Esophagus muscularis mucosa (tissue), 4 donors: ENCODE data around the gene ACAA1. TPM values are rescaled to one million over a fixed set of nuclear protein-coding genes. Genes with fewer than 3 reads are reported as not detected.

ENCODE experiments used
- DNase-seq: peaks from one replicate; pipeline ENCODE4 v3.0.0-alpha.2; 2017; ENCODE audit errors: extremely low spot score
- H3K27ac ChIP-seq, 4 donors: fragments of 200-600 bp; sonication (generic); replicated peaks in 1 of 4; 1 replicate in 3 of 4; 2 replicates in 1 of 4; pipeline ENCODE4 v1.5.1; 2016 to 2019; ENCODE audit warnings: mild to moderate bottlenecking in 1 of 4
- H3K27me3 ChIP-seq, 4 donors: fragments of 200-600 bp; sonication (generic); one replicate each; pipeline versions ENCODE4 v1.5.1 to v1.6.0; 2016 to 2019
- H3K36me3 ChIP-seq, 4 donors: fragments of 200-600 bp; sonication (generic); one replicate each; pipeline ENCODE4 v1.5.1; 2016 to 2019
- H3K4me1 ChIP-seq, 4 donors: fragments of 200-600 bp; sonication (generic); one replicate each; pipeline ENCODE4 v1.5.1; 2016 to 2019
- H3K4me3 ChIP-seq, 4 donors: fragments of 200-600 bp; sonication (generic); 1 replicate in 2 of 4; 2 replicates in 2 of 4; pipeline ENCODE4 v1.5.1; 2016 to 2019; ENCODE audit warnings: mild to moderate bottlenecking in 4 of 4, moderate library complexity in 1 of 4
- H3K9me3 ChIP-seq, 4 donors: fragments of 200-600 bp; sonication (generic); 1 replicate in 3 of 4; 2 replicates in 1 of 4; pipeline ENCODE4 v1.5.1; 2016 to 2019
- CTCF ChIP-seq, 3 experiments: fragments of 200-600 bp in 2 of 3; fragments of 450-650 bp in 1 of 3; sonication (generic) in 2 of 3; IDR thresholded peaks; one replicate each; pipeline ENCODE4 v1.5.1; 2017 to 2019; ENCODE audit warnings: antibody characterized with exemption in 3 of 3, mild to moderate bottlenecking in 2 of 3, moderate library complexity in 1 of 3
- EP300 ChIP-seq: sonication (generic); formaldehyde crosslinking; IDR thresholded peaks from one replicate; pipeline ENCODE4 v1.6.1; 2017; ENCODE audit warnings: antibody characterized with exemption
- POLR2A ChIP-seq: fragments of 450-650 bp; IDR thresholded peaks from one replicate; pipeline ENCODE4 v1.6.1; 2017; ENCODE audit warnings: antibody characterized with exemption, moderate library complexity, mild to moderate bottlenecking, low read depth
- POLR2AphosphoS5 ChIP-seq, 2 donors: sonication (generic); formaldehyde crosslinking; IDR thresholded peaks; one replicate each; pipeline ENCODE4 v1.6.1; 2017; ENCODE audit warnings: antibody characterized with exemption in 2 of 2
- WGBS: methylation state at CpG from one replicate; pipeline ENCODE4 v1.1.5; 2018; 5-methylcytosine and 5-hydroxymethylcytosine counted together
- intact Hi-C: fragments of 100-400 bp; cut with DNase I; formaldehyde crosslinking; loops from one replicate; pipeline ENCODE4 v1.15.1; 2023
- total RNA-seq, 4 donors: library from RNA; depleted of rRNA; stranded (reverse); fragments of >200 nt; gene quantifications; one replicate each; pipeline versions ENCODE4 v1.1.0 to v1.2.1, GENCODE V29; 2016

ACAA1 gene
- total RNA-seq, 4 donors from 2014 or later: 31.3 to 49.4 (median 39.1) TPM

- Histone ChIP-seq H3K9me3 (peaks cover 0 to 5% (median 0%) of the 10 kb centered on the region in 4 donors), H3K27ac (no peak overlapping the region), H3K4me3 (no peak overlapping the region), H3K27me3 (no peaks in the 10 kb centered on the region), H3K36me3 (peaks cover 0 to 13% (median 9%) of the 10 kb centered on the region in 4 donors), H3K4me1 (no peaks in the 10 kb centered on the region)
- no peak for DNase-seq
- intact Hi-C loops: no loop called here
- TF ChIP-seq EP300: no peak
- no peak for TF ChIP-seq POLR2A
- TF ChIP-seq POLR2AphosphoS5 (IDR thresholded peaks at IDR 0.05): no peak
- no peak for TF ChIP-seq CTCF (IDR thresholded peaks at IDR 0.05)
- 85% methylated on average over 2 of the region's 2 CpGs for WGBS
Observed at GRCh38 chr3:38146504-38146903, 9.6 kb upstream of the ACAA1 start.

GRCh38 chr3:38143511-38143910 lies 6.6 kb upstream of the ACAA1 start:
- intact Hi-C loops: no loop called here
- H3K27me3 ChIP-seq: no peaks in the 10 kb centered on the region
- no peak for TF ChIP-seq POLR2A
- no peak for TF ChIP-seq EP300
- 90% methylated on average over 1 of the region's 3 CpGs for WGBS
- no peak overlapping the region for H3K4me3 ChIP-seq
- peaks cover 0 to 5% (median 0%) of the 10 kb centered on the region in 4 donors for H3K9me3 ChIP-seq
- peaks cover 0 to 26% (median 18%) of the 10 kb centered on the region in 4 donors for H3K36me3 ChIP-seq
- H3K27ac ChIP-seq: no peak overlapping the region
- H3K4me1 ChIP-seq: peaks cover 10 to 22% (median 20%) of the 10 kb centered on the region in 4 donors
- DNase-seq: no peak

GRCh38 chr3:38142959-38143358 lies 6.0 kb upstream of the ACAA1 start:
- DNase-seq: no peak
- WGBS: 75% methylated on average over 1 of the region's 1 CpG
- no peak for TF ChIP-seq POLR2A
- TF ChIP-seq CTCF (IDR thresholded peaks at IDR 0.05): no peak
- no peak for TF ChIP-seq POLR2AphosphoS5 (IDR thresholded peaks at IDR 0.05)
- no peak for TF ChIP-seq EP300
- Histone ChIP-seq H3K27ac (no peak overlapping the region), H3K36me3 (peaks cover 0 to 26% (median 18%) of the 10 kb centered on the region in 4 donors), H3K27me3 (no peaks in the 10 kb centered on the region), H3K4me1 (peaks cover 13 to 25% (median 24%) of the 10 kb centered on the region in 4 donors), H3K9me3 (peaks cover 0 to 5% (median 0%) of the 10 kb centered on the region in 4 donors), H3K4me3 (no peak overlapping the region)
- intact Hi-C loops: no loop called here

DNA sequence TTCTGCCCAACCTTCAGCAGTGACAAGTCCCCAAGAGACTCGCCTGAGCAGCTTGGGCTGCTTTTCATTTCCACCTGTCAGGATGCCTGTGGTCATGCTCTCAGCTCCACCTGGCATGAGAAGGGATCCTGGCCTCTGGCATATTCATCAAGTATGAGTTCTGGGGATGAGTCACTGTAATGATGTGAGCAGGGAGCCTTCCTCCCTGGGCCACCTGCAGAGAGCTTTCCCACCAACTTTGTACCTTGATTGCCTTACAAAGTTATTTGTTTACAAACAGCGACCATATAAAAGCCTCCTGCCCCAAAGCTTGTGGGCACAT lies 5.0 kb upstream of the ACAA1 start:
- Histone ChIP-seq H3K27me3 (no peaks in the 10 kb centered on the region), H3K36me3 (peaks cover 0 to 26% (median 18%) of the 10 kb centered on the region in 4 donors), H3K9me3 (peaks cover 0 to 1% (median 0%) of the 10 kb centered on the region in 4 donors), H3K4me1 (peaks cover 17 to 31% (median 29%) of the 10 kb centered on the region in 4 donors), H3K4me3 (no peak overlapping the region), H3K27ac (no peak overlapping the region)
- no peak for DNase-seq
- intact Hi-C loops: no loop called here
- WGBS: 92% methylated on average over 2 of the region's 2 CpGs
- TF ChIP-seq CTCF (IDR thresholded peaks at IDR 0.05) (no peak), POLR2AphosphoS5 (IDR thresholded peaks at IDR 0.05) (no peak), POLR2A (no peak), EP300 (no peak)

DNA sequence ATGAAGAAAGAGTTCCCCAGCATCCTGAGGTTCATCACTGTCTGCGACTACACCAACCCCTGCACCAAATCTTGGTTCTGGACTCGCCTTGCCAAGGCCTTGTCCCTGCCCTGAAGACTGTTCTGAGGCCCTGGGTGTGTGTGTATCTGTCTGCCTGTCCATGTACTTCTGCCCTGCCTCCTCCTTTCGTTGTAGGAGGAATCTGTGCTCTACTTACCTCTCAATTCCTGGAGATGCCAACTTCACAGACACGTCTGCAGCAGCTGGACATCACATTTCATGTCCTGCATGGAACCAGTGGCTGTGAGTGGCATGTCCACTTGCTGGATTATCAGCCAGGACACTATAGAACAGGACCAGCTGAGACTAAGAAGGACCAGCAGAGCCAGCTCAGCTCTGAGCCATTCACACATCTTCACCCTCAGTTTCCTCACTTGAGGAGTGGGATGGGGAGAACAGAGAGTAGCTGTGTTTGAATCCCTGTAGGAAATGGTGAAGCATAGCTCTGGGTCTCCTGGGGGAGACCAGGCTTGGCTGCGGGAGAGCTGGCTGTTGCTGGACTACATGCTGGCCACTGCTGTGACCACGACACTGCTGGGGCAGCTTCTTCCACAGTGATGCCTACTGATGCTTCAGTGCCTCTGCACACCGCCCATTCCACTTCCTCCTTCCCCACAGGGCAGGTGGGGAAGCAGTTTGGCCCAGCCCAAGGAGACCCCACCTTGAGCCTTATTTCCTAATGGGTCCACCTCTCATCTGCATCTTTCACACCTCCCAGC lies 4.4 kb upstream of the ACAA1 start:
- no peak for DNase-seq
- Histone ChIP-seq H3K36me3 (peaks cover 0 to 26% (median 18%) of the 10 kb centered on the region in 4 donors), H3K4me3 (no peak overlapping the region), H3K9me3 (no peaks in the 10 kb centered on the region), H3K27me3 (no peaks in the 10 kb centered on the region), H3K4me1 (peaks cover 17 to 31% (median 29%) of the 10 kb centered on the region in 4 donors), H3K27ac (no peak overlapping the region)
- 92% methylated on average over 7 of the region's 7 CpGs for WGBS
- no peak for TF ChIP-seq CTCF (IDR thresholded peaks at IDR 0.05)
- TF ChIP-seq POLR2A: no peak
- TF ChIP-seq POLR2AphosphoS5 (IDR thresholded peaks at IDR 0.05): no peak
- no peak for TF ChIP-seq EP300
- intact Hi-C loops: no loop called here
